Keratinocyte (primary cell): ENCODE measurements around the gene FTH1. TPM values are rescaled to one million over a fixed set of nuclear protein-coding genes. Genes with fewer than 3 reads are reported as not detected.

Source experiments
- DNase-seq: peaks from one replicate; pipeline ENCODE4 v3.0.0-alpha.2; 2011; ENCODE audit warnings: low read depth, missing footprints, low spot score
- FAIRE-seq: peaks from 2 replicates; lab custom pipeline; 2011; peaks lifted over from hg19 to GRCh38; lab: Jason Lieb, UNC
- H2AFZ ChIP-seq: 2 replicates; pipeline ENCODE4 v1.6.0; 2012; ENCODE audit warnings: low read length, control low read depth, inconsistent platforms; ENCODE audit not compliant: control insufficient read depth
- H3K27ac ChIP-seq: 2 replicates; pipeline ENCODE4 v1.5.1; 2011; ENCODE audit warnings: low read length; ENCODE audit not compliant: control insufficient read depth, insufficient read depth
- H3K27me3 ChIP-seq: 3 replicates; pipeline ENCODE4 v1.6.0; 2011; ENCODE audit warnings: low read length; ENCODE audit not compliant: control insufficient read depth, insufficient read depth; ENCODE audit errors: extremely low read depth
- H3K36me3 ChIP-seq, 2 experiments: 2 replicates in 1 of 2; 3 replicates in 1 of 2; pipeline ENCODE4 v1.5.1; 2011; ENCODE audit warnings: low read length in 2 of 2, mild to moderate bottlenecking in 1 of 2; ENCODE audit not compliant: control insufficient read depth in 2 of 2, insufficient read depth in 2 of 2; ENCODE audit errors: extremely low read depth in 1 of 2
- H3K4me1 ChIP-seq: 3 replicates; pipeline ENCODE4 v1.5.1; 2011; ENCODE audit warnings: low read length; ENCODE audit not compliant: control insufficient read depth, insufficient read depth; ENCODE audit errors: extremely low read depth
- H3K4me2 ChIP-seq: 3 replicates; pipeline ENCODE4 v1.6.0; 2011; ENCODE audit warnings: low read depth, low read length; ENCODE audit not compliant: control insufficient read depth, insufficient read depth; ENCODE audit errors: extremely low read depth
- H3K4me3 ChIP-seq, 3 experiments: fragments of 200-600 bp in 1 of 3; sonication (generic) in 1 of 3; 2 replicates in 2 of 3; 3 replicates in 1 of 3; pipeline ENCODE4 v1.5.1; 2011 to 2016; ENCODE audit warnings: low read length in 3 of 3, mild to moderate bottlenecking in 3 of 3, control low read depth in 2 of 3, inconsistent platforms in 1 of 3, low read depth in 1 of 3, mixed read lengths in 1 of 3, mixed run types in 1 of 3, moderate library complexity in 1 of 3; ENCODE audit not compliant: control insufficient read depth in 2 of 3, insufficient read depth in 2 of 3; ENCODE audit errors: extremely low read depth in 1 of 3
- H3K79me2 ChIP-seq: 2 replicates; pipeline ENCODE4 v1.6.0; 2012; ENCODE audit warnings: low read length; ENCODE audit not compliant: control insufficient read depth, insufficient read depth
- H3K9ac ChIP-seq: 3 replicates; pipeline ENCODE4 v1.6.0; 2011; ENCODE audit warnings: low read length; ENCODE audit not compliant: control insufficient read depth, insufficient read depth; ENCODE audit errors: extremely low read depth
- H3K9me1 ChIP-seq: 3 replicates; pipeline ENCODE4 v1.6.0; 2011; ENCODE audit warnings: low read length; ENCODE audit not compliant: control insufficient read depth, insufficient read depth; ENCODE audit errors: extremely low read depth
- H3K9me3 ChIP-seq: 2 replicates; pipeline ENCODE4 v1.5.1; 2012; ENCODE audit warnings: low read depth, low read length; ENCODE audit not compliant: control insufficient read depth
- H4K20me1 ChIP-seq: 3 replicates; pipeline ENCODE4 v1.6.0; 2011; ENCODE audit warnings: low read length; ENCODE audit not compliant: control insufficient read depth, insufficient read depth; ENCODE audit errors: extremely low read depth
- EZH2 ChIP-seq: IDR thresholded peaks from one replicate; pipeline ENCODE4 v1.6.1; 2012; ENCODE audit warnings: inconsistent platforms, mild to moderate bottlenecking, low read length, moderate library complexity
- dilution Hi-C: fragments of 300-500 bp; cut with MboI; formaldehyde crosslinking; loops from one replicate; pipeline ENCODE4 v1.7.0; 2020; ENCODE audit warnings: low sequenced_read_pairs; ENCODE audit not compliant: extremely low pct_ligation_motif_present
- polyA plus RNA-seq, 5 experiments: library from polyadenylated mRNA; depleted of rRNA in 3 of 5; stranded (reverse) in 3 of 5; stranded (forward) in 1 of 5; unstranded in 1 of 5; fragments of >200 nt; gene quantifications; 1 replicate in 1 of 5; 2 replicates in 3 of 5; 3 replicates in 1 of 5; pipeline versions ENCODE4 v1.2.1 to v1.2.3, GENCODE V29; 2011 to 2012; ENCODE audit warnings: missing spikeins in 2 of 5, low read depth in 1 of 5, low replicate concordance in 1 of 5
- TF ChIP-seq, protein P1 (sequence below), 3 experiments: IDR thresholded peaks in 1 of 3; conservative IDR thresholded peaks in 1 of 3; optimal IDR thresholded peaks in 1 of 3; 2 replicates in 2 of 3; 3 replicates in 1 of 3; pipeline versions ENCODE3 to v1.5.1; 2011; ENCODE audit warnings: low read length in 3 of 3, mild to moderate bottlenecking in 3 of 3, moderate library complexity in 2 of 3, control low read depth in 1 of 3, inconsistent platforms in 1 of 3; ENCODE audit not compliant: insufficient read depth in 2 of 3; ENCODE audit errors: extremely low read depth in 1 of 3

Gene FTH1
- polyA plus RNA-seq, 1 donor (not counting 4 experiments of a cell fraction or from before 2014, with no cell fraction given) = 1,058 TPM

DNA sequence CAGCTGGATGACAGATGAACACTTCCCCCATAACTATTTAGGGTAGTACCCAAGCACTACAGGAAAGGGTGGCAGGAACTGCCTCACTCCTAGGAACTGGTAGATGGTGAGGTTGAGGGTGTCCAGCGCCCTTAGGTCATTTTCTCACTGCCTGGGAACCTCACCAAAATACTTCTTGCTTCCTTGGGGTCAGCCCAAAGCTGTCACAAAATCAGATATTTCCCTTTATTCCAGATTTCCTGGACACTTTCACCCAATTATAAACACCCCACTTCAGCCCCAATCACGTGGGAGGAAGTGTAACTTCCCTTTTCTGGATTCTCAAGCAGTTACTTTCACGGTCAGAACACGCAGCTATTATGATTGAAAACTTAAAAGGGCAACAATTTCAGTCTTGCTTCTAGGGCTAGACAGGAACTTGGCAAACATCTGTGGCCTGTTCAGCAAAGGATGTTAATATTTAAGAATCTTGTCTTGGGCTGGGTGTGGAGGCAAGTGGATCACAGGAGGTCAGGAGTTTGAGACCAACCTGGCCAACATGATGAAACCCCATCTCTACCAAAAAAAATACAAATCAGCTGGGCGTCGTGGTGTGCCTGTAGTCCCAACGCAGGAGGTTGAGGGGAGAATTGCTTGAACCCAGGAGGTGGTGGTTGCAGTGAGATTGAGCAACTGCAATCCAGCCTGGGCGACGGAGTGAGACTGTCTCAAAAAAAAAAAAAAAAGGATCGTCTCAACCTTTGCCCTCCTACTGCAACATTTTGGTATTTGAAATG lies 4.0 kb downstream of the FTH1 start:
- no peak overlapping the region for H3K9ac ChIP-seq
- peaks cover 25% of the 10 kb centered on the region for H4K20me1 ChIP-seq
- DNase-seq (no peak), FAIRE-seq (no peak)
- dilution Hi-C loops = no loop called here
- no peaks in the 10 kb centered on the region for H3K9me1 ChIP-seq
- H3K79me2 ChIP-seq = peaks cover 20% of the 10 kb centered on the region
- no peaks in the 10 kb centered on the region for H3K27me3 ChIP-seq
- peaks cover 26% of the 10 kb centered on the region for H3K4me1 ChIP-seq
- H3K9me3 ChIP-seq = no peaks in the 10 kb centered on the region
- H3K4me2 ChIP-seq = no peak overlapping the region
- no peak overlapping the region for H2AFZ ChIP-seq
- no peak overlapping the region for H3K27ac ChIP-seq
- H3K36me3 ChIP-seq = peaks cover 12 to 26% of the 10 kb centered on the region in 2 experiments
- TF ChIP-seq EZH2 = no peak
- TF ChIP-seq, protein P1, sequence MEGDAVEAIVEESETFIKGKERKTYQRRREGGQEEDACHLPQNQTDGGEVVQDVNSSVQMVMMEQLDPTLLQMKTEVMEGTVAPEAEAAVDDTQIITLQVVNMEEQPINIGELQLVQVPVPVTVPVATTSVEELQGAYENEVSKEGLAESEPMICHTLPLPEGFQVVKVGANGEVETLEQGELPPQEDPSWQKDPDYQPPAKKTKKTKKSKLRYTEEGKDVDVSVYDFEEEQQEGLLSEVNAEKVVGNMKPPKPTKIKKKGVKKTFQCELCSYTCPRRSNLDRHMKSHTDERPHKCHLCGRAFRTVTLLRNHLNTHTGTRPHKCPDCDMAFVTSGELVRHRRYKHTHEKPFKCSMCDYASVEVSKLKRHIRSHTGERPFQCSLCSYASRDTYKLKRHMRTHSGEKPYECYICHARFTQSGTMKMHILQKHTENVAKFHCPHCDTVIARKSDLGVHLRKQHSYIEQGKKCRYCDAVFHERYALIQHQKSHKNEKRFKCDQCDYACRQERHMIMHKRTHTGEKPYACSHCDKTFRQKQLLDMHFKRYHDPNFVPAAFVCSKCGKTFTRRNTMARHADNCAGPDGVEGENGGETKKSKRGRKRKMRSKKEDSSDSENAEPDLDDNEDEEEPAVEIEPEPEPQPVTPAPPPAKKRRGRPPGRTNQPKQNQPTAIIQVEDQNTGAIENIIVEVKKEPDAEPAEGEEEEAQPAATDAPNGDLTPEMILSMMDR (optimal IDR thresholded peaks at IDR 0.05 in 1 of 3, IDR thresholded peaks at IDR 0.05 in 1 of 3, conservative IDR thresholded peaks at IDR 0.05 in 1 of 3; ENCODE audit: extremely low read depth in 1 of 3, insufficient read depth in 2 of 3, low read length in 3 of 3) = no peak
- H3K4me3 ChIP-seq = no peak overlapping the region

DNA sequence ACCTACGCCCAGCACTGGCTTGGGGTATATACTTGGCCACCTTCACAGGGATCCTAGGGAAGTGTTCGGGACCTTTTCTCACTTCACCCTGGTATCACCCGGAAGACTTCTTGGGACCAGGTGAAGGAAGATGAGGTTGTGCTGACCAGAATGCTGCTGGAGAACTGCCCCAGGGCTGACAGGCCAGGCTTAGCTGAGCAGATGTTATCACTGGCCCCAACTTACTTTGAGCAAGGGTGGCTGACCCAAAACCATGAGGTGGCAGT lies 4.5 kb downstream of the FTH1 start:
- TF ChIP-seq, protein P1 (optimal IDR thresholded peaks at IDR 0.05 in 1 of 3, IDR thresholded peaks at IDR 0.05 in 1 of 3, conservative IDR thresholded peaks at IDR 0.05 in 1 of 3; ENCODE audit: extremely low read depth in 1 of 3, insufficient read depth in 2 of 3, low read length in 3 of 3) = no peak
- no peak for TF ChIP-seq EZH2
- Histone ChIP-seq H3K4me1 (peaks cover 21% of the 10 kb centered on the region), H3K4me3 (no peak overlapping the region), H3K36me3 (peaks cover 12 to 26% of the 10 kb centered on the region in 2 experiments), H3K27me3 (no peaks in the 10 kb centered on the region), H3K9me1 (no peaks in the 10 kb centered on the region), H3K27ac (no peak overlapping the region), H3K79me2 (peaks cover 17% of the 10 kb centered on the region), H4K20me1 (peaks cover 25% of the 10 kb centered on the region), H2AFZ (no peak overlapping the region), H3K4me2 (no peak overlapping the region), H3K9ac (no peak overlapping the region), H3K9me3 (no peaks in the 10 kb centered on the region)
- dilution Hi-C loops = no loop called here
- no peak for DNase-seq
- FAIRE-seq = no peak
